ENCODE measurements around the gene NUDT8. TPM values are rescaled to one million over a fixed set of nuclear protein-coding genes. Genes with fewer than 3 reads are reported as not detected.

Gene NUDT8
- total and polyA plus RNA-seq, 2 donors (not counting 1 experiment from before 2014, with no cell fraction given), result 6.9 to 7.1 TPM

GRCh38 chr11:67632175-67632981 is 2.6 kb upstream of the NUDT8 start:
- peak overlapping the region; percentile 67 for H3K4me3 Mint-ChIP-seq
- H3K27ac Mint-ChIP-seq, result peak overlapping the region; percentile 73
- Histone ChIP-seq H3K4me3 (ENCODE audit: control extremely low read depth in 1 of 5, extremely low read depth in 1 of 5, insufficient read depth in 1 of 5, low read depth in 2 of 5, low read length in 4 of 5) (no peak overlapping the region), H3K9ac (ENCODE audit: low read length) (no peak overlapping the region), H3K4me1 (ENCODE audit: control insufficient read depth in 2 of 2, insufficient read depth in 2 of 2, low read length in 2 of 2) (peaks cover 14 to 19% of the 10 kb centered on the region in 2 donors), H3K4me2 (replicated peaks; ENCODE audit: low read depth, low read length, poor library complexity, severe bottlenecking) (no peak overlapping the region), H3K36me3 (replicated peaks in 1 of 2; ENCODE audit: control extremely low read depth in 1 of 2, control insufficient read depth in 1 of 2, extremely low read depth in 1 of 2, insufficient read depth in 2 of 2, low read length in 1 of 2) (no peaks in the 10 kb centered on the region), H3K27ac (ENCODE audit: low read length in 2 of 2) (no peak overlapping the region), H4K20me1 (ENCODE audit: control insufficient read depth, insufficient read depth, low read length, poor library complexity, severe bottlenecking) (peaks cover 9% of the 10 kb centered on the region), H3K9me3 (ENCODE audit: control extremely low read depth in 1 of 3, control insufficient read depth in 2 of 3, insufficient read depth in 1 of 3, low read length in 2 of 3) (no peaks in the 10 kb centered on the region), H3K79me2 (ENCODE audit: control insufficient read depth, insufficient read depth, low read length) (no peaks in the 10 kb centered on the region), H2AFZ (ENCODE audit: insufficient read depth, low read depth, low read length, poor library complexity, severe bottlenecking) (no peak overlapping the region), H3K27me3 (replicated peaks in 1 of 4; ENCODE audit: control extremely low read depth in 1 of 4, control insufficient read depth in 3 of 4, insufficient read depth in 4 of 4, low read length in 3 of 4) (no peaks in the 10 kb centered on the region)
- POLR2A ChIA-PET, result no interaction called here
- TF ChIP-seq EZH2 (IDR thresholded peaks at IDR 0.05; ENCODE audit: borderline replicate concordance, insufficient read depth, low read depth, low read length, poor library complexity, severe bottlenecking) (no peak), CTCF (IDR thresholded peaks at IDR 0.05) (no peak)
- H3K27me3 Mint-ChIP-seq, result no peaks in the 10 kb centered on the region
- H3K9me3 Mint-ChIP-seq (ENCODE audit: insufficient read depth), result no peaks in the 10 kb centered on the region
- CTCF ChIA-PET, result interaction anchor here (1.6 to 7.5 kb wide), 3 partner anchors 8 to 25 kb away, joined by 3 to 105 read pairs (median 77); partner anchors contain the start of gene ACY3
- 72% methylated on average over 10 of the region's 12 CpGs for WGBS (ENCODE audit: insufficient coverage)
- intact Hi-C loops (cut with micrococcal nuclease), result no loop called here
- H3K4me1 Mint-ChIP-seq, result peaks cover 18% of the 10 kb centered on the region
- ATAC-seq (ENCODE audit: low read depth) (no peak), DNase-seq (peak; percentile 25)

- H3K27me3 Mint-ChIP-seq, result no peaks in the 10 kb centered on the region
- H3K36me3 ChIP-seq (replicated peaks in 1 of 2; ENCODE audit: control extremely low read depth in 1 of 2, control insufficient read depth in 1 of 2, extremely low read depth in 1 of 2, insufficient read depth in 2 of 2, low read length in 1 of 2), result no peaks in the 10 kb centered on the region
- intact Hi-C loops (cut with micrococcal nuclease), result no loop called here
- peak overlapping the region; percentile 73 for H3K27ac Mint-ChIP-seq
- ChIA-PET CTCF (interaction anchor here (0.6 to 7.5 kb wide), 4 partner anchors 9 to 162 kb away, joined by 3 to 105 read pairs (median 40); partner anchors contain the start of gene ACY3), POLR2A (no interaction called here)
- TF ChIP-seq EZH2 (IDR thresholded peaks at IDR 0.05; ENCODE audit: borderline replicate concordance, insufficient read depth, low read depth, low read length, poor library complexity, severe bottlenecking) (no peak), CTCF (IDR thresholded peaks at IDR 0.05) (no peak)
- no peak overlapping the region for H3K9ac ChIP-seq (ENCODE audit: low read length)
- H2AFZ ChIP-seq (ENCODE audit: insufficient read depth, low read depth, low read length, poor library complexity, severe bottlenecking), result no peak overlapping the region
- no peak overlapping the region for H3K27ac ChIP-seq (ENCODE audit: low read length in 2 of 2)
- peak; percentile 12 for DNase-seq
- no peaks in the 10 kb centered on the region for H3K79me2 ChIP-seq (ENCODE audit: control insufficient read depth, insufficient read depth, low read length)
- H3K9me3 ChIP-seq (ENCODE audit: control extremely low read depth in 1 of 3, control insufficient read depth in 2 of 3, insufficient read depth in 1 of 3, low read length in 2 of 3), result no peaks in the 10 kb centered on the region
- 100% methylated on average over 2 of the region's 2 CpGs for WGBS (ENCODE audit: insufficient coverage)
- H3K9me3 Mint-ChIP-seq (ENCODE audit: insufficient read depth), result no peaks in the 10 kb centered on the region
- H3K4me1 Mint-ChIP-seq, result peaks cover 15% of the 10 kb centered on the region
- ATAC-seq (ENCODE audit: low read depth), result no peak
- peaks cover 14 to 19% of the 10 kb centered on the region in 2 donors for H3K4me1 ChIP-seq (ENCODE audit: control insufficient read depth in 2 of 2, insufficient read depth in 2 of 2, low read length in 2 of 2)
- no peak overlapping the region for H3K4me2 ChIP-seq (replicated peaks; ENCODE audit: low read depth, low read length, poor library complexity, severe bottlenecking)
- no peaks in the 10 kb centered on the region for H3K27me3 ChIP-seq (replicated peaks in 1 of 4; ENCODE audit: control extremely low read depth in 1 of 4, control insufficient read depth in 3 of 4, insufficient read depth in 4 of 4, low read length in 3 of 4)
- H4K20me1 ChIP-seq (ENCODE audit: control insufficient read depth, insufficient read depth, low read length, poor library complexity, severe bottlenecking), result peaks cover 9% of the 10 kb centered on the region
- H3K4me3 Mint-ChIP-seq, result peak overlapping the region; percentile 67
- no peak overlapping the region for H3K4me3 ChIP-seq (ENCODE audit: control extremely low read depth in 1 of 5, extremely low read depth in 1 of 5, insufficient read depth in 1 of 5, low read depth in 2 of 5, low read length in 4 of 5)
Observed at GRCh38 chr11:67631853-67632174, 2.1 kb upstream of the NUDT8 start.

All from B cell (primary cell).